Small intestine (tissue), 7 donors: ENCODE results near the gene SORL1-AS1.

Experiments
- DNase-seq, 2 donors: peaks; one replicate each; pipeline versions ENCODE4 v3.0.0 to v3.0.0-alpha.2; 2013
- FAIRE-seq: peaks from 2 replicates; lab custom pipeline; 2012; peaks lifted over from hg19 to GRCh38; lab: Jason Lieb, UNC
- H3K27ac ChIP-seq, 3 donors: one replicate each; pipeline ENCODE4 v1.5.1; 2013; ENCODE audit warnings: low read length in 2 of 3, mild to moderate bottlenecking in 2 of 3, control low read depth in 1 of 3, inconsistent platforms in 1 of 3, low read depth in 1 of 3, moderate library complexity in 1 of 3
- H3K27me3 ChIP-seq, 3 donors: one replicate each; pipeline ENCODE4 v1.6.1; 2013; ENCODE audit warnings: low read length in 3 of 3, inconsistent platforms in 1 of 3; ENCODE audit not compliant: control insufficient read depth in 3 of 3, insufficient read depth in 3 of 3
- H3K36me3 ChIP-seq, 3 donors: one replicate each; pipeline ENCODE4 v1.6.1; 2013; ENCODE audit warnings: low read length in 3 of 3, inconsistent platforms in 1 of 3, low read depth in 1 of 3, mild to moderate bottlenecking in 1 of 3, moderate library complexity in 1 of 3; ENCODE audit not compliant: control insufficient read depth in 3 of 3, insufficient read depth in 2 of 3
- H3K4me1 ChIP-seq, 3 donors: one replicate each; pipeline ENCODE4 v1.6.1; 2013; ENCODE audit warnings: low read length in 2 of 3, inconsistent platforms in 1 of 3, low read depth in 1 of 3, mild to moderate bottlenecking in 1 of 3, moderate library complexity in 1 of 3; ENCODE audit not compliant: control insufficient read depth in 3 of 3, insufficient read depth in 2 of 3
- H3K4me3 ChIP-seq, 3 donors: one replicate each; pipeline ENCODE4 v1.5.1; 2013; ENCODE audit warnings: low read length in 3 of 3, control low read depth in 1 of 3, inconsistent platforms in 1 of 3, low read depth in 1 of 3, mild to moderate bottlenecking in 1 of 3, moderate library complexity in 1 of 3
- H3K9me3 ChIP-seq, 2 donors: one replicate each; pipeline ENCODE4 v1.6.1; 2013; ENCODE audit warnings: low read depth in 1 of 2, low read length in 1 of 2; ENCODE audit not compliant: control insufficient read depth in 2 of 2, insufficient read depth in 1 of 2
- WGBS, 3 donors: extraction: QIAGEN DNeasy Blood & Tissue Kit; methylation state at CpG; one replicate each; pipeline ENCODE4 v1.1.7; 2013; 5-methylcytosine and 5-hydroxymethylcytosine counted together
- donor health status: healthy with polysubstance abuse.
- donor health status: control.
- donor health status: control.
- donor health status: Bipolar disorder and iron deficiency.
- donor health status: healthy.

The SORL1-AS1 gene

DNA sequence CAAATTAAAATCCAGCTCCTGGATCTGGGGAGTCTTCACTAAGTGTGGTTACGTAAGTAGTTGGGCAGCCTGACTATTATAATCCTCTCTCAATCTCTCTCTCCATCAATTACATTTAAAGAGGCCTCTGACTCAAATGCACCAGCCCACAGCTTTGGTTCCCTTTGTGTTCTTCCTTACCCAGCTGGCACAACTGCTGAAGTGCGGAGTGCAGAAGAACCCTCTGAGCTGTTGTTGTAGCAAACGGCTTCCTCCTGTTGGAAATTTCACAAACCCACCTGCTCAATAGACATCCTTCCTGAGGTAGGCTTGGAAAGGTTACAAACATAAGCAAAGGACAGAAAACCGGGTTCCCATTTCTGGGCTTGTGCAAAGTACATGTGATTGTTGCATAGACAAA is 17.6 kb downstream of the SORL1-AS1 start:
- WGBS, 3 donors, result 71 to 74% (median 74%) methylated on average over 4 of the region's 4 CpGs
- H3K27me3 ChIP-seq, result no peaks in the 10 kb centered on the region
- H3K4me1 ChIP-seq, result peaks cover 0 to 11% (median 2%) of the 10 kb centered on the region in 3 donors
- DNase-seq, result no peak
- no peaks in the 10 kb centered on the region for H3K36me3 ChIP-seq
- no peaks in the 10 kb centered on the region for H3K9me3 ChIP-seq
- H3K4me3 ChIP-seq, result no peak overlapping the region
- no peak for FAIRE-seq
- peak overlapping the region in 1 of 3 donors; percentile 41 for H3K27ac ChIP-seq

DNA sequence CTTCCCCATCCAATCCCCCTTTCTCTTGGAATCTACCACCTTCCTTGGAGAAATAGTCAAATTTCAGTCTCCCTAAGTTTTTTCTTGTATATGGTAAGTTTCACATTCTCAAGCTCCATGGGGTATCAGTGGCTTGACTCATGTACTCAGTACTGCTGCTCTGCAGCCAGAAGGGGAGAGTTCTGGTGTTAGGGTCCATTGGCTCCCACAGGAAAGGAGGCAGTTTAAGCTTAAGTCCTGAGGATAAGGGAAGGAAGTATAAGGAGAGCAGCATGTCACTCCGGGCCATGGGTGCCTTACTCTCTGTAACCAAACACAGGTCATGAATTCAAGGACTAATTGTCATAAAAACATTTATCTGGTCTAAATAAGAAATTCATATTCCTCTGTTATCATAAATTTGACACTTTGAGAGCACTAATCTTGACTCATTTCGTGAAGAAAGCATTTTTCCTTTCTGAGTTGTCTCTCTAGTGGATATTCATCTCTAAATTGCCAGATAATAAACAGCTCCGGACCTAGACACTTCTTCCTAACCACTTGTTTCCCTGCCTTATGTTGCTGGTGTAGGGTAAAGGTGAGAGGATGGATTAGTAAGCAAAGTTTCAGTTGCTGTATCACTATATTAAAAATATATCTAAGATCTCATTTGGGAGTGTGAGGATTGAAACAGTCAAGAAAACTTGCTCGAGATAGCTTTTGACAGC is 20.8 kb downstream of the SORL1-AS1 start:
- no peaks in the 10 kb centered on the region for H3K36me3 ChIP-seq
- no peak for DNase-seq
- H3K9me3 ChIP-seq, result no peaks in the 10 kb centered on the region
- 60 to 73% (median 70%) methylated on average over 4 of the region's 4 CpGs for WGBS, 3 donors
- H3K27ac ChIP-seq, result no peak overlapping the region
- no peaks in the 10 kb centered on the region for H3K27me3 ChIP-seq
- H3K4me3 ChIP-seq, result no peak overlapping the region
- FAIRE-seq, result no peak
- H3K4me1 ChIP-seq, result peaks cover 0 to 15% (median 2%) of the 10 kb centered on the region in 3 donors

DNA sequence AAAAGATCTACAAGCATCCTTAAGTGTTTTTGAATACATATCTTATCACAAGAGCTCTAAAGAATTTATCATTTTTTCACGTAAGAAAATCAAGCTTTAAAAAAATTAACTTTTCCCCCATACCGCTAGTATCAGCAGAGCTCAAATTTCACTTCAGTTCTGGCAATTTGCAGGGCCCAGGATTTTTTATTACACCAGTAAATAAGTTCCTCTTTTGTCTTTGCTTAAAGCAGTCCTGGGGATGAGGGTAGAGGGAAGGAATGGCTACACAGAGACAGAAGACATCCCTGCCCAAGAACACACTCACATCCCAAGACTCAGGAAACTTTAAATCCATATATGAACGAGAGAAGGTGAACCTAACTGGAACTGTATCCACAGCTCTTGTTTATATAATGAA is 23.2 kb downstream of the SORL1-AS1 start:
- WGBS, 3 donors, result 26 to 32% (median 30%) methylated on average over 3 of the region's 3 CpGs
- H3K27ac ChIP-seq, result no peak overlapping the region
- no peaks in the 10 kb centered on the region for H3K36me3 ChIP-seq
- DNase-seq (no peak), FAIRE-seq (no peak)
- peaks cover 0 to 4% (median 0%) of the 10 kb centered on the region in 3 donors for H3K27me3 ChIP-seq
- no peak overlapping the region for H3K4me3 ChIP-seq
- H3K4me1 ChIP-seq, result peaks cover 0 to 4% (median 0%) of the 10 kb centered on the region in 3 donors
- no peaks in the 10 kb centered on the region for H3K9me3 ChIP-seq

DNA sequence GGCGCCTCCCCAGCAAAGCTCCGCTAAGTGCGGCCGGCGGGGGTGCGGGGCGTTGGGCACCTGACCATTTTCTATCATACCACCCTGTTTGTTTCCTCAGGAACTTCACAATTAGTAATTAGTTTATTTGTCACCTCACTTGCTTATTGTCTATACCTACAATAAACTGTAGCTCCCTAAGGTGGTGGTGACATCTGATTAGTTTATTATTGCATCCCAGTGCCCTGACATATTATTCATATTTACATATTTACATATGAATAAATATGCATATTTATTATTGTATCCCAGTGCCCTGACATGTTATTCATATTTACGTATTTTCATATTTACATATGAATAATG is 25.4 kb downstream of the SORL1-AS1 start:
- H3K27ac ChIP-seq, result no peak overlapping the region
- no peaks in the 10 kb centered on the region for H3K36me3 ChIP-seq
- WGBS, 3 donors, result 12 to 18% (median 12%) methylated on average over 8 of the region's 8 CpGs
- peaks cover 0 to 4% (median 0%) of the 10 kb centered on the region in 3 donors for H3K27me3 ChIP-seq
- H3K4me3 ChIP-seq, result no peak overlapping the region
- FAIRE-seq, result no peak
- H3K4me1 ChIP-seq, result peaks cover 0 to 4% (median 0%) of the 10 kb centered on the region in 3 donors
- no peaks in the 10 kb centered on the region for H3K9me3 ChIP-seq
- no peak for DNase-seq

DNA sequence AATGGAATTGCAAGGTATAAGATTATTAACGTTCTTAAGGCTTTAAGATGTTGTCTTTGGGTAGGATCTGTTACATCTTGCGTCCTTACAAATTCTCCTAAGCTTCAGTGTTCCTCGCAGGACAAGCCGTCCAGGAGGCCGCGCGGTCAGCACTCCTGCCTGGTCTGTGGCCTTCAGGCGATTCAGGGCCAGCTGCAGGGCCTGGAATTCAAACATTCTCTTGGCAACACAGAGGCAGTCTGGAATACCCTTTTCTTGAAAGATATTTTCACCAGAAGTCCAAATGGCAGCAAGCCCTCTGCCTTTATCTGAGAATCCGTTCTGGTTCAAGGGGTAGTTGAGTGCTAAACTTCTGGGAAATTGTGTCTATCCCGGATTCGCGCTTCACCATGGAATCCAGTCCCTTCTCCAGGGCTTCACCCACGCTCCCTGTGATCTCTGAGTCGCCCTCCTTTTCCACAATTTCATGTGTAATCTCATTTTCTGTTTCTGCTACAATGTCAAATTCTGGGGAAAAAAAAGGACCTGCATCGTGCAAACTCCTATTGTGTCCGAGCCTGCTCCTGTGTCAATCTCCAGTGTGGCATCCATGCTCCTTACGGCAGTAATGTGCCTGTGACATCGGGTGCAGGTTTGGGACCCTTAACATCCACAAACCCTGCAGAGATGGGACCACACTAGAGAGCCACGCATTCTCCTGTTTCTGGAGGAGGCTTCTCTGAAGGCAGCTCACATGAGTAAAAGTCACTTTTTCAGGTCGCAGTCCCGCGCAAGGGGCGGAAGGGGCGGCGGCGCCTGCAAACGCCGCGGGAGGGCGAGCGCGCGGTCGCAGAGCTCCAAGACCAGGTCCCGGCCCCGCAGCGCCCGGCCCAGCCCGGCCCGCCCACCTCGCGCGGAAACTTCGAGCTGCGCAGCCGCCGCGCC is 26.0 kb downstream of the SORL1-AS1 start:
- H3K4me3 ChIP-seq, result peak overlapping the region in 1 of 3 donors; percentile 25
- peaks cover 0 to 4% (median 0%) of the 10 kb centered on the region in 3 donors for H3K27me3 ChIP-seq
- no peaks in the 10 kb centered on the region for H3K36me3 ChIP-seq
- peaks cover 0 to 4% (median 0%) of the 10 kb centered on the region in 3 donors for H3K4me1 ChIP-seq
- no peak overlapping the region for H3K27ac ChIP-seq
- H3K9me3 ChIP-seq, result no peaks in the 10 kb centered on the region
- 27 to 32% (median 28%) methylated on average over 47 to 48 of the region's 48 CpGs for WGBS, 3 donors
- DNase-seq (peak; percentile 31 to 68), FAIRE-seq (no peak)

DNA sequence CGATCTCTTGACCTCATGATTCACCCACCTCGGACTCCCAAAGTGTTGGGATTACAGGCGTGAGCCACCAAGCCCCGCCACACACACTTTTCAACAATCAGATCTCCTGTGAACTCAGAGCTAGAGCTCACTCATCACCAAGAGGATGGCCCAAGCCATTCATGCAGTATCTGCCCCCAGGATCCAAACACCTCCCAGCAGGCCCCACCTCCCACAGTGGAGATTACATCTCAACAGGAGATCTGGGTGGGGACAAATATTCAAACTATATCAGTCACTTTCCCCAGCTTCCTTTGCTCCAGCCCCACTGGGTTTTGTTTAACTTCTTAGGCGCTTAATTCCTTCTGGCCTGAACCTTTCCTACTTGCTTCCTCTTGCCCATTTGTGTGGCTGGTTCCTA is 26.9 kb downstream of the SORL1-AS1 start:
- Histone ChIP-seq H3K4me1 (peaks cover 0 to 4% (median 0%) of the 10 kb centered on the region in 3 donors), H3K4me3 (no peak overlapping the region), H3K27me3 (peaks cover 0 to 4% (median 0%) of the 10 kb centered on the region in 3 donors), H3K27ac (no peak overlapping the region), H3K36me3 (no peaks in the 10 kb centered on the region), H3K9me3 (no peaks in the 10 kb centered on the region)
- WGBS, 3 donors, result 91 to 94% (median 91%) methylated on average over 5 of the region's 5 CpGs
- DNase-seq, result no peak
- FAIRE-seq, result no peak

DNA sequence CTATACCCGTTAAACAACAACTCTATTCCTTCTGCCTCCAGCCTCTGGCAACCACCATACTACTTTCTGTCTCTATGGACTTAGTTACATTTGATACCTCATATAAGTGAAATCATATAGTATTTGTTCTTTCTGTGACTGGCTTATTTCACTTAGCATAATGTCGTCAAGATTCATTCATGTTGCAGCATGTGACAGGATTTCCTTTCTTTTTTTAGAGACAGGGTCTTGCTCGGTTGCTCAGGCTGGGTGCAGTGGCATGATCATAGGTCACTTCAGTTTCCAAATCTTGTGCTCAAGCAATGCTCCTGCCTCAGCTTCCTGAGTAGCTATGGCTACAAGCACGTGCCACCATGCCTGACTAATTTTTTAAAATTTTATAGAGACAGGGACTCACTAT is 30.1 kb downstream of the SORL1-AS1 start:
- Histone ChIP-seq H3K9me3 (no peaks in the 10 kb centered on the region), H3K4me3 (no peak overlapping the region), H3K36me3 (no peaks in the 10 kb centered on the region), H3K27me3 (peaks cover 0 to 4% (median 0%) of the 10 kb centered on the region in 3 donors), H3K27ac (no peak overlapping the region), H3K4me1 (peaks cover 0 to 1% (median 0%) of the 10 kb centered on the region in 3 donors)
- DNase-seq (no peak), FAIRE-seq (no peak)
- WGBS, 3 donors, result 59 to 73% (median 64%) methylated on average over 4 of the region's 4 CpGs

DNA sequence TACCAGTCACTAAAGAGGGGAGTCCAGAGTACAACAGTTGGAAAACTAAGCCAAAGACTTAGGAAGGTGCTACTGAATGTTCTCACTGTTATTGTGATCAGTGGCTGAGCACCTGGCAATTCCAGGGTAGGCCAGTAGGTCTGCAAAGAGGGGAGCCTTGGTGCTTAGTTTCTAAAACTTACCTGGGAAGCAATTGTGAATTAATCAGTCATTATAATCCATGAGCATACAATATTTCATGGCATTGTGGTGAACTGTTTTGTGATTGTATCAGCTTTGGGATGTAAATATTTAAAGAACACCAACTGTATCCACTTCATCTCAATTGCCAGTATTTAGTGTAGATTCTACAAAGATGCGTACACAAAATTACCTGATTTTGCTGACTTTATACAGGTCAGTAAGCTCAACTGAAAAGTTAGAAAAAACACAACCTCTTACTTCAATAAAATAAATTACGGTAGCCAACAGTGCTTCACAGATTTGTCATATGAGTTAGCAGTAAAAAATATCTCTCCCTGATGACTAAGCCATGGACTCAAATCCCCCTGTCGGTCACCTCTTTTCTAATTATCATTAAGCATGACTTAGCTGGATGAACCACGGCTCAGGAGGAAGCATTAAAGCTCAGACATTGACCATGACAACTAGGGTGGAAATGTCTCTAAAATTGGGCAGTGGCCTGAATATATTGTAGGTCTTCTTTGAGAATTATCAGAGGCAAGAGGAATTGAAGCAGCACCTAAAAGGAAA is 31.4 kb downstream of the SORL1-AS1 start:
- no peak for DNase-seq
- H3K9me3 ChIP-seq, result no peaks in the 10 kb centered on the region
- no peaks in the 10 kb centered on the region for H3K27me3 ChIP-seq
- H3K36me3 ChIP-seq, result no peaks in the 10 kb centered on the region
- H3K4me3 ChIP-seq, result no peak overlapping the region
- no peak overlapping the region for H3K27ac ChIP-seq
- H3K4me1 ChIP-seq, result peaks cover 0 to 6% (median 4%) of the 10 kb centered on the region in 3 donors
- WGBS, 3 donors, result 53 to 71% (median 67%) methylated on average over 4 of the region's 4 CpGs
- no peak for FAIRE-seq
